Type B pancreatic cell (in vitro differentiated cells): ENCODE data around the gene CNTNAP2. TPM values are rescaled to one million over a fixed set of nuclear protein-coding genes. Genes with fewer than 3 reads are reported as not detected.

ENCODE experiments used
- DNase-seq: peaks from one replicate; pipeline ENCODE4 v3.0.0; 2021; ENCODE audit warnings: mixed read lengths; ENCODE audit not compliant: unreplicated experiment; ENCODE audit errors: extremely low spot score
- H3K27ac Mint-ChIP-seq: 2 replicates; pipeline ENCODE4 v1.8.0; 2021; ENCODE audit warnings: mild to moderate bottlenecking, mixed read lengths
- H3K27me3 Mint-ChIP-seq: 2 replicates; pipeline ENCODE4 v1.8.0; 2021; ENCODE audit warnings: mixed read lengths
- H3K36me3 Mint-ChIP-seq: 2 replicates; pipeline ENCODE4 v1.8.0; 2021; ENCODE audit warnings: mixed read lengths
- H3K4me1 Mint-ChIP-seq: one replicate; pipeline ENCODE4 v1.8.0; 2021; ENCODE audit warnings: mixed read lengths; ENCODE audit not compliant: unreplicated experiment
- H3K4me3 Mint-ChIP-seq: 2 replicates; pipeline ENCODE4 v1.8.0; 2021; ENCODE audit warnings: mild to moderate bottlenecking, mixed read lengths
- H3K9me3 Mint-ChIP-seq: 2 replicates; pipeline ENCODE4 v1.8.0; 2021; ENCODE audit warnings: mixed read lengths
- total RNA-seq: library from RNA; stranded (reverse); gene quantifications from 2 replicates; pipeline ENCODE4 v1.2.1, GENCODE V29; 2021; ENCODE audit warnings: low replicate concordance
- TF ChIP-seq, protein P1 (sequence below): fragments of 200-600 bp; sonication (generic); conservative IDR thresholded peaks from 2 replicates; pipeline ENCODE4 v1.5.0; 2021; ENCODE audit warnings: antibody characterized with exemption, mild to moderate bottlenecking

The CNTNAP2 gene
- total RNA-seq, 1 donor from 2014 or later: 26.8 TPM

DNA sequence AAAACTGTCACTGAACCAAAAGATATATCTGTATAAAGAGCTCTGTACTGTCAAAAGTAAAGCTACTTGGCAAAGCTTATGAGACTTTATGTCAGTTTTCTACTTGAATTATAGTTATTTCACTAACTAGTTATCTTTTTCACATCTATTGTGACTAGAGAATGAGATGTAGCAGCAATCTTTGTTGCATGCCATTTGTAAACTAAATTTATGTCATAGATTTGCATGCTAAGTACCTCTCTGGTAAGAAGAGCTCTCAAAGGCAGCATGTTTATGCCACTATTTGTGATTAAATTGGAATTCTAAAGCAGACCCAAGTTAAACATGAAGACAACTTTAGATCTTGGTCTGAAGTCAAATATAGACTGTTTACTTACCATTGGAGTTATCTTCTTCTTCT lies 300.6 kb downstream of the CNTNAP2 start:
- H3K4me1 Mint-ChIP-seq: no peaks in the 10 kb centered on the region
- no peaks in the 10 kb centered on the region for H3K36me3 Mint-ChIP-seq
- DNase-seq: no peak
- TF ChIP-seq, protein P1, sequence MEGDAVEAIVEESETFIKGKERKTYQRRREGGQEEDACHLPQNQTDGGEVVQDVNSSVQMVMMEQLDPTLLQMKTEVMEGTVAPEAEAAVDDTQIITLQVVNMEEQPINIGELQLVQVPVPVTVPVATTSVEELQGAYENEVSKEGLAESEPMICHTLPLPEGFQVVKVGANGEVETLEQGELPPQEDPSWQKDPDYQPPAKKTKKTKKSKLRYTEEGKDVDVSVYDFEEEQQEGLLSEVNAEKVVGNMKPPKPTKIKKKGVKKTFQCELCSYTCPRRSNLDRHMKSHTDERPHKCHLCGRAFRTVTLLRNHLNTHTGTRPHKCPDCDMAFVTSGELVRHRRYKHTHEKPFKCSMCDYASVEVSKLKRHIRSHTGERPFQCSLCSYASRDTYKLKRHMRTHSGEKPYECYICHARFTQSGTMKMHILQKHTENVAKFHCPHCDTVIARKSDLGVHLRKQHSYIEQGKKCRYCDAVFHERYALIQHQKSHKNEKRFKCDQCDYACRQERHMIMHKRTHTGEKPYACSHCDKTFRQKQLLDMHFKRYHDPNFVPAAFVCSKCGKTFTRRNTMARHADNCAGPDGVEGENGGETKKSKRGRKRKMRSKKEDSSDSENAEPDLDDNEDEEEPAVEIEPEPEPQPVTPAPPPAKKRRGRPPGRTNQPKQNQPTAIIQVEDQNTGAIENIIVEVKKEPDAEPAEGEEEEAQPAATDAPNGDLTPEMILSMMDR: no peak
- H3K27me3 Mint-ChIP-seq: peaks cover 22% of the 10 kb centered on the region
- no peaks in the 10 kb centered on the region for H3K9me3 Mint-ChIP-seq
- no peak overlapping the region for H3K4me3 Mint-ChIP-seq
- H3K27ac Mint-ChIP-seq: no peak overlapping the region

DNA sequence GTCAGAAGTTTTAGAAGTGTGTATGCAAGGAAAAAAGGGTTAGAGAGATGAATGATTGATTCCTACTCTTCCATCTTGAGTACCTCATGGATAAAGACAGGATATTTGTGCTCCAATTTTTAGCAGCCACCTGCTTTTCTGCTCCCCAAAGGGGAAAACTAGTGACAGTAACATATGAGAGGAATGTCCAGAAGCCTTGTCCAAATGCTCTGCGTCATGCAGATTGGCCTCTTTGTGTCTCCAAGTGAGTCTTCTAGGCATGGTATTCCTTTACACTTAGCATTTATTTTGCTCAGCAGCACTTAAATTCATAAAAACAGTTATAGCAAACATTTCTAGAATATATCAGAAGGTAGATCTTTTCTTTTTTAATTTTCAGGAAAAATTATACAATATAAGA lies 306.8 kb downstream of the CNTNAP2 start:
- DNase-seq: no peak
- Mint-ChIP-seq H3K9me3 (peaks cover under 1% of the 10 kb centered on the region), H3K27ac (no peak overlapping the region), H3K27me3 (no peaks in the 10 kb centered on the region), H3K4me3 (no peak overlapping the region), H3K4me1 (no peaks in the 10 kb centered on the region), H3K36me3 (no peaks in the 10 kb centered on the region)
- TF ChIP-seq, protein P1: no peak

DNA sequence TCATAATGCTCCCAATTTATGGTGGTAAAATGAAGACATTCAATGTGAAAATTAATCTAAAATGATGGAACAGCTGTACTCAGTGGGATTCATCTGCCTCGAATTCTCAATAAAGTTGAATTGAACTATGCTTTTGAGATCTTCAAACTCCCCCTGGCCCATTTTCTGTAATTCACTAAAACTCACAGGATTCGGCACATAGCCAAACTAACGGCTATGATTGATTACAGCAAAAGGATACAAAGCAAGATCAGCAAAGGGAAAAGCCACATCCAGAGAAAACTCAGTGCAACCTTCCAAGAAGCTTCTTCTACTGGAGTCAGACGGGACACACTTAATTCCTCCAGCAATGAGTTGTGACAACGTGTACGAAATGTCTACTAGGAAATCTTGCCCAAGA lies 307.5 kb downstream of the CNTNAP2 start:
- no peak for DNase-seq
- H3K9me3 Mint-ChIP-seq: peaks cover 6% of the 10 kb centered on the region
- no peaks in the 10 kb centered on the region for H3K4me1 Mint-ChIP-seq
- TF ChIP-seq, protein P1: no peak
- no peaks in the 10 kb centered on the region for H3K36me3 Mint-ChIP-seq
- H3K4me3 Mint-ChIP-seq: no peak overlapping the region
- no peak overlapping the region for H3K27ac Mint-ChIP-seq
- no peaks in the 10 kb centered on the region for H3K27me3 Mint-ChIP-seq

DNA sequence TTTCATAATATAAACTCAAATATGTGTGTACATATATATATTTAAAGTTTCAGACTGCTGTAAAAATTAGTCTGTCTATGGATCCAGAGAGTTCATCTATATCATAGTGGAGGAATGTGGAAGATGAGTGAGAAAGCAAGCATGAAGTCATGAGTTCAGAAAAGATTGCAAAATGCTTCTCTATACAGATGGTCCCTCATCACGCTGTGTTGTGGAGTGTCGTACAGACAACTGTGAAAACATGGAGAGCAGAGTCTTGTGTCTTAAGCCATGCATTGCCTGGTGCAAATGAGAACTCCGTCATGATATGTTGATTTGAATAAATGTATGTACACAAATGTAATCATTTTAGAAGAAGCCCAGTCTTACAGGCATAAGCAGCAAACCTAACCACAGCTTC lies 316.9 kb downstream of the CNTNAP2 start:
- H3K4me1 Mint-ChIP-seq: no peaks in the 10 kb centered on the region
- TF ChIP-seq, protein P1: no peak
- no peaks in the 10 kb centered on the region for H3K36me3 Mint-ChIP-seq
- H3K9me3 Mint-ChIP-seq: peaks cover 11% of the 10 kb centered on the region
- DNase-seq: no peak
- no peak overlapping the region for H3K4me3 Mint-ChIP-seq
- no peak overlapping the region for H3K27ac Mint-ChIP-seq
- H3K27me3 Mint-ChIP-seq: no peaks in the 10 kb centered on the region

DNA sequence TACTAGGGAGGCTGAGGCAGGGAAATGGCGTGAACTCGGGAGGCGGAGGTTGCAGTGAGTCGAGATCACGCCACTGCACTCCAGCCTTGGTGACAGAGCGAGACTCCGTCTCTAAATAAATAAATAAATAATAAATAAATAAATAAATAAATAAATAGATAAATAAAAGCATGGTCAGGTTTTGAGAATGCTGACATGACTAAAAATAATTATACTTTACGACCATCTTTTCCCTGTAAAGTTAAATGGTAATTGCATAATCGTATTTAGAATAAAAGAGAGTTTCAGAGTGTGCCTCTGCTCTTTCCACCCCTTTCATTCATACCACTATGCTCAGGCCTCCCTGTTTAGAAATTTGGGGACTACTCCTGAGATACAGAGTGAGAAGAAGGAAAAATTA lies 326.5 kb downstream of the CNTNAP2 start:
- no peaks in the 10 kb centered on the region for H3K36me3 Mint-ChIP-seq
- H3K4me1 Mint-ChIP-seq: no peaks in the 10 kb centered on the region
- no peak for DNase-seq
- H3K9me3 Mint-ChIP-seq: no peaks in the 10 kb centered on the region
- no peak overlapping the region for H3K4me3 Mint-ChIP-seq
- no peaks in the 10 kb centered on the region for H3K27me3 Mint-ChIP-seq
- H3K27ac Mint-ChIP-seq: no peak overlapping the region
- TF ChIP-seq, protein P1: no peak

DNA sequence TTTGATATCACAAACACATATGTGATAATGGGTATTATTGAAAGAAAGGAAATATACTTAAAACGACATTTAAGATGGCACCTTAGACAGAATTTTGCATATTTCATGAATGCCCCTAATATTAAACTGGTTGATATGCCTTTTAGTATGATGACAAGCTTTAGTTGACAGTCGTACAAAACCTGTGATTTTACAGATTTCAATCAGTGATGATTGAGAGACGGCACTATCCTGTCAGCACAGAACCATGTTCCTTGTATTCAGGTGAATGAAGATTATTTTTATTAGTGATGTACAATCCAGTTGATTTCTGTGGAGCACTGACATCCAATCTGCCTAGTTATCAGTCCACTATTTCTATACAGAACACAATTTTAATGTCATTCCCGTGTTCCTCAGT lies 333.0 kb downstream of the CNTNAP2 start:
- no peaks in the 10 kb centered on the region for H3K27me3 Mint-ChIP-seq
- no peaks in the 10 kb centered on the region for H3K4me1 Mint-ChIP-seq
- DNase-seq: no peak
- no peak overlapping the region for H3K27ac Mint-ChIP-seq
- H3K4me3 Mint-ChIP-seq: no peak overlapping the region
- no peaks in the 10 kb centered on the region for H3K36me3 Mint-ChIP-seq
- TF ChIP-seq, protein P1: no peak
- H3K9me3 Mint-ChIP-seq: peaks cover 4% of the 10 kb centered on the region
